ENCODE data around the gene VPS16.
"Not testable (repeated sequence)": the region's sequence is repeated elsewhere in the genome, so short reads cannot be mapped to it uniquely, and the experiment has no call there.

Gene VPS16

GRCh38 chr20:2889209-2889608, 48.7 kb downstream of the VPS16 start:
- no peak for DNase-seq (ENCODE audit: low read depth)
- no peak for TF ChIP-seq CTCF (conservative IDR thresholded peaks at IDR 0.05; ENCODE audit: low read length)
- no peak overlapping the region for H3K4me3 ChIP-seq (ENCODE audit: low read length)

GRCh38 chr20:2889797-2890196, 49.3 kb downstream of the VPS16 start:
- TF ChIP-seq CTCF (conservative IDR thresholded peaks at IDR 0.05; ENCODE audit: low read length), result no peak
- no peak overlapping the region for H3K4me3 ChIP-seq (ENCODE audit: low read length)
- DNase-seq (ENCODE audit: low read depth), result no peak

- TF ChIP-seq CTCF (conservative IDR thresholded peaks at IDR 0.05; ENCODE audit: low read length), result no peak
- H3K4me3 ChIP-seq (ENCODE audit: low read length), result no peak overlapping the region
- peak; percentile 9 for DNase-seq (ENCODE audit: low read depth)
These were observed 50.2 kb downstream of the VPS16 start for GRCh38 chr20:2890742-2891141.

- no peak for DNase-seq (ENCODE audit: low read depth)
- no peak for TF ChIP-seq CTCF (conservative IDR thresholded peaks at IDR 0.05; ENCODE audit: low read length)
- H3K4me3 ChIP-seq (ENCODE audit: low read length), result no peak overlapping the region
These were observed 50.8 kb downstream of the VPS16 start for GRCh38 chr20:2891343-2891742.

- H3K4me3 ChIP-seq (ENCODE audit: low read length), result no peak overlapping the region
- no peak for DNase-seq (ENCODE audit: low read depth)
- no peak for TF ChIP-seq CTCF (conservative IDR thresholded peaks at IDR 0.05; ENCODE audit: low read length)
These were observed 51.8 kb downstream of the VPS16 start for GRCh38 chr20:2892376-2892775.

- no peak for TF ChIP-seq CTCF (conservative IDR thresholded peaks at IDR 0.05; ENCODE audit: low read length)
- no peak for DNase-seq (ENCODE audit: low read depth)
- H3K4me3 ChIP-seq (ENCODE audit: low read length), result no peak overlapping the region
These were observed 53.7 kb downstream of the VPS16 start for GRCh38 chr20:2894221-2894620.

- DNase-seq (ENCODE audit: low read depth); H3K4me3 ChIP-seq (ENCODE audit: low read length): not testable (repeated sequence)
These were observed 54.6 kb downstream of the VPS16 start for GRCh38 chr20:2895154-2895553.

- no peak for DNase-seq (ENCODE audit: low read depth)
- TF ChIP-seq CTCF (conservative IDR thresholded peaks at IDR 0.05; ENCODE audit: low read length), result no peak
- H3K4me3 ChIP-seq (ENCODE audit: low read length), result no peak overlapping the region
These were observed 58.7 kb downstream of the VPS16 start for GRCh38 chr20:2899243-2899642.
